Thyroid gland (tissue), 4 donors: ENCODE measurements around the gene CCT3. TPM values are rescaled to one million over a fixed set of nuclear protein-coding genes. Genes with fewer than 3 reads are reported as not detected.
A peak's percentile ranks its signal among the peaks of the same experiment; 100 is the strongest.

Experiments
- DNase-seq, 2 donors: peaks; one replicate each; pipeline ENCODE4 v3.0.0-alpha.2; 2019
- H3K27ac ChIP-seq, 3 donors: fragments of 200-600 bp; sonication (generic); 1 replicate in 2 of 3; 2 replicates in 1 of 3; pipeline ENCODE4 v1.5.1; 2016 to 2019; ENCODE audit warnings: mild to moderate bottlenecking in 1 of 3, moderate library complexity in 1 of 3
- H3K27me3 ChIP-seq: fragments of 200-600 bp; sonication (generic); one replicate; pipeline ENCODE4 v1.5.1; 2019
- H3K36me3 ChIP-seq, 2 donors: fragments of 200-600 bp; sonication (generic); one replicate each; pipeline ENCODE4 v1.5.1; 2016 to 2019
- H3K4me1 ChIP-seq, 2 donors: fragments of 200-600 bp; sonication (generic); one replicate each; pipeline ENCODE4 v1.5.1; 2017 to 2019
- H3K4me3 ChIP-seq, 3 donors: fragments of 200-600 bp; sonication (generic); replicated peaks in 1 of 3; 1 replicate in 2 of 3; 2 replicates in 1 of 3; pipeline ENCODE4 v1.5.1; 2016; ENCODE audit warnings: mild to moderate bottlenecking in 1 of 3
- H3K9me3 ChIP-seq: fragments of 200-600 bp; sonication (generic); one replicate; pipeline ENCODE4 v1.5.1; 2017
- CTCF ChIP-seq, 6 experiments: fragments of 200-600 bp in 3 of 6; fragments of 450-650 bp in 3 of 6; sonication (generic) in 3 of 6; IDR thresholded peaks; one replicate each; pipeline ENCODE4 v1.5.1; 2016 to 2019; ENCODE audit warnings: antibody characterized with exemption in 6 of 6, mild to moderate bottlenecking in 2 of 6, inconsistent platforms in 1 of 6, moderate library complexity in 1 of 6
- POLR2A ChIP-seq, 2 donors: fragments of 450-650 bp; IDR thresholded peaks; one replicate each; pipeline ENCODE4 v1.6.1; 2017; ENCODE audit warnings: antibody characterized with exemption in 2 of 2, mild to moderate bottlenecking in 2 of 2, moderate library complexity in 1 of 2
- WGBS, 2 donors: methylation state at CpG; one replicate each; pipeline ENCODE4 v1.1.5; 2017; 5-methylcytosine and 5-hydroxymethylcytosine counted together
- intact Hi-C: fragments of 100-400 bp; cut with DNase I; formaldehyde crosslinking; loops from one replicate; pipeline ENCODE4 v1.15.1; 2023
- total RNA-seq, 4 donors: library from RNA; depleted of rRNA; stranded (reverse); fragments of >200 nt; gene quantifications; one replicate each; pipeline ENCODE4 v1.2.3, GENCODE V29; 2016

CCT3 gene
- total RNA-seq, 4 donors from 2014 or later: 121 to 214 (median 170) TPM

- intact Hi-C loops: no loop called here
- Histone ChIP-seq H3K9me3 (no peaks in the 10 kb centered on the region), H3K36me3 (no peaks in the 10 kb centered on the region), H3K4me1 (peaks cover 16 to 21% of the 10 kb centered on the region in 2 donors), H3K4me3 (no peak overlapping the region), H3K27me3 (no peaks in the 10 kb centered on the region), H3K27ac (no peak overlapping the region)
- DNase-seq: no peak
- TF ChIP-seq CTCF (IDR thresholded peaks at IDR 0.05): no peak
- TF ChIP-seq POLR2A (IDR thresholded peaks at IDR 0.05): no peak
- 74 to 77% methylated on average over 4 of the region's 4 CpGs for WGBS, 2 donors
Measured at GRCh38 chr1:156284757-156285156, 53.3 kb downstream of the CCT3 start.

- Histone ChIP-seq H3K27me3 (no peaks in the 10 kb centered on the region), H3K4me3 (peak within 1 kb of the TSS; percentile 33 to 94 (median 54)), H3K9me3 (no peaks in the 10 kb centered on the region), H3K36me3 (no peaks in the 10 kb centered on the region), H3K4me1 (peaks cover 16 to 21% of the 10 kb centered on the region in 2 donors), H3K27ac (peak within 1 kb of the TSS in 2 of 3 donors; percentile 5 to 90)
- TF ChIP-seq POLR2A (IDR thresholded peaks at IDR 0.05) (no peak), CTCF (IDR thresholded peaks at IDR 0.05) (no peak)
- DNase-seq: no peak
- intact Hi-C loops: no loop called here
- WGBS, 2 donors: 57 to 62% methylated on average over 7 of the region's 7 CpGs
Measured at GRCh38 chr1:156284112-156284511, 54.0 kb downstream of the CCT3 start, which contains the start of gene TMEM79. Gene TMEM79, plus strand, starts transcription at chr1:156284325. Its CDS starts 902 bp downstream, at chr1:156285227.

GRCh38 chr1:156283521-156283920 is 54.6 kb downstream of the CCT3 start:
- intact Hi-C loops: no loop called here

GRCh38 chr1:156282479-156283222 is 55.4 kb downstream of the CCT3 start, which contains the start of gene SMG5:
Gene SMG5, minus strand, starts transcription at chr1:156282825. Its CDS starts 145 bp downstream, at chr1:156282680.
- Histone ChIP-seq H3K27ac (peak within 1 kb of the TSS; percentile 56 to 90 (median 64)), H3K9me3 (no peaks in the 10 kb centered on the region), H3K4me3 (peak within 1 kb of the TSS; percentile 33 to 94 (median 61)), H3K27me3 (no peaks in the 10 kb centered on the region), H3K4me1 (peaks cover 16 to 21% of the 10 kb centered on the region in 2 donors), H3K36me3 (peaks cover 11% of the 10 kb centered on the region in 2 donors)
- intact Hi-C loops: no loop called here
- DNase-seq: peak; percentile 97
- WGBS, 2 donors: 0 to 1% methylated on average over 32 to 36 of the region's 50 CpGs
- no peak for TF ChIP-seq CTCF (IDR thresholded peaks at IDR 0.05)
- peak in 1 of 2 donors; percentile 86 for TF ChIP-seq POLR2A (IDR thresholded peaks at IDR 0.05)

More at GRCh38 chr1:156283521-156283920, 54.6 kb downstream of the CCT3 start:
- H3K4me3 ChIP-seq: peak overlapping the region in 2 of 3 donors; percentile 54 to 94
- H3K27me3 ChIP-seq: no peaks in the 10 kb centered on the region
- 80 to 88% methylated on average over 1 of the region's 1 CpG for WGBS, 2 donors
- no peaks in the 10 kb centered on the region for H3K9me3 ChIP-seq
- no peak overlapping the region for H3K27ac ChIP-seq
- no peak for DNase-seq
- peaks cover 2 to 4% of the 10 kb centered on the region in 2 donors for H3K36me3 ChIP-seq
- TF ChIP-seq CTCF (IDR thresholded peaks at IDR 0.05): no peak
- no peak for TF ChIP-seq POLR2A (IDR thresholded peaks at IDR 0.05)
- peaks cover 16 to 21% of the 10 kb centered on the region in 2 donors for H3K4me1 ChIP-seq
